A549 (cell line): ENCODE results near the gene PARP1. TPM values are rescaled to one million over a fixed set of nuclear protein-coding genes. Genes with fewer than 3 reads are reported as not detected.

Experiments
- ATAC-seq, 2 experiments: fragments of 200-7000 bp in 1 of 2; fragments of >200 bp in 1 of 2; cut with Nextera tagmentation in 1 of 2; cut with Tn5 transposase in 1 of 2; 3 replicates each; pipeline versions ENCODE4 v1.8.0 to v1.9.1; 2018 to 2020; ENCODE audit warnings: mild to moderate bottlenecking in 1 of 2, moderate library complexity in 1 of 2
- CTCF ChIA-PET: fragments of 300-600 bp; sonication (Branson Sonifier 250); formaldehyde crosslinking; extraction: SDS; loops from one replicate; lab custom pipeline; 2021; ENCODE audit warnings: antibody characterized with exemption, inconsistent platforms; lab: Yijun Ruan, JAX
- POLR2A ChIA-PET: fragments of 350-600 bp; formaldehyde crosslinking; extraction: SDS; loops from one replicate; lab custom pipeline; 2021; ENCODE audit warnings: antibody characterized with exemption, inconsistent platforms; lab: Yijun Ruan, JAX
- DNase-seq, 2 experiments: peaks; one replicate each; pipeline versions ENCODE4 v3.0.0 to v3.0.0-alpha.2; 2011 to 2016; ENCODE audit warnings: low read depth in 1 of 2, low spot score in 1 of 2
- FAIRE-seq: peaks from 2 replicates; lab custom pipeline; 2011; peaks lifted over from hg19 to GRCh38; lab: Jason Lieb, UNC
- H3K27ac ChIP-seq, 2 experiments: fragments of >200 bp; sonication (Bioruptor Twin); formaldehyde crosslinking; 3 replicates each; pipeline ENCODE4 v1.5.1; 2016 to 2017
- H3K4me1 ChIP-seq: fragments of >200 bp; sonication (Bioruptor Twin); formaldehyde crosslinking; 3 replicates; pipeline ENCODE4 v1.6.1; 2016
- H3K4me2 ChIP-seq: fragments of >200 bp; sonication (Bioruptor Twin); formaldehyde crosslinking; 3 replicates; pipeline ENCODE4 v1.6.1; 2016
- H3K4me3 ChIP-seq: fragments of >200 bp; sonication (Bioruptor Twin); formaldehyde crosslinking; 3 replicates; pipeline ENCODE4 v1.5.1; 2016
- H3K9me3 ChIP-seq: fragments of >200 bp; sonication (Bioruptor Twin); formaldehyde crosslinking; 3 replicates; pipeline ENCODE4 v1.6.1; 2016
- BCL3 ChIP-seq: fragments of >200 bp; sonication (Bioruptor Twin); formaldehyde crosslinking; IDR thresholded peaks from 3 replicates; pipeline ENCODE4 v1.6.1; 2016
- BHLHE40 ChIP-seq: IDR thresholded peaks from 2 replicates; pipeline ENCODE4 v1.6.1; 2012; ENCODE audit warnings: low read depth, low read length, inconsistent platforms
- CHD4 ChIP-seq: fragments of 200-600 bp; sonication (generic); IDR thresholded peaks from 2 replicates; pipeline ENCODE4 v1.6.1; 2016; ENCODE audit warnings: antibody characterized with exemption, mild to moderate bottlenecking, borderline replicate concordance
- CTCF ChIP-seq: fragments of >200 bp; sonication (Bioruptor Twin); formaldehyde crosslinking; IDR thresholded peaks from 3 replicates; pipeline ENCODE4 v1.5.1; 2016
- E2F6 ChIP-seq: IDR thresholded peaks from 2 replicates; pipeline ENCODE4 v1.6.1; 2012; ENCODE audit warnings: low read depth, borderline replicate concordance
- EHF ChIP-seq: fragments of 250-450 bp; sonication (Bioruptor Pico); IDR thresholded peaks from 2 replicates; pipeline ENCODE4 v1.5.0; 2020; ENCODE audit warnings: mild to moderate bottlenecking
- EHMT2 ChIP-seq: fragments of 200-600 bp; sonication (generic); IDR thresholded peaks from 2 replicates; pipeline ENCODE4 v1.6.1; 2016; ENCODE audit warnings: antibody characterized with exemption, low read depth, mild to moderate bottlenecking, moderate library complexity
- ELK1 ChIP-seq: fragments of 150-350 bp; IDR thresholded peaks from 2 replicates; pipeline ENCODE4 v1.6.1; 2014; ENCODE audit warnings: low read depth, mild to moderate bottlenecking, low read length
- ESRRA ChIP-seq: fragments of 150-350 bp; IDR thresholded peaks from 2 replicates; pipeline ENCODE4 v1.6.1; 2014; ENCODE audit warnings: mild to moderate bottlenecking, low read length, borderline replicate concordance
- FOSL2 ChIP-seq, 2 experiments: fragments of 450-650 bp in 1 of 2; fragments of >200 bp in 1 of 2; sonication (Bioruptor Twin) in 1 of 2; formaldehyde crosslinking; IDR thresholded peaks; 2 replicates each; pipeline versions ENCODE4 v1.5.0 to v1.6.1; 2016 to 2020; ENCODE audit warnings: mild to moderate bottlenecking in 1 of 2, moderate library complexity in 1 of 2
- HDAC2 ChIP-seq: fragments of 200-600 bp; sonication (generic); IDR thresholded peaks from 2 replicates; pipeline ENCODE4 v1.6.1; 2016
- HMGXB4 ChIP-seq: fragments of 250-450 bp; sonication (Bioruptor Pico); IDR thresholded peaks from 2 replicates; pipeline ENCODE4 v1.5.0; 2021; ENCODE audit warnings: mild to moderate bottlenecking, moderate library complexity, borderline replicate concordance
- HOXB5 ChIP-seq: fragments of 250-450 bp; sonication (Bioruptor Pico); IDR thresholded peaks from 2 replicates; pipeline ENCODE4 v1.5.0; 2020; ENCODE audit warnings: mild to moderate bottlenecking, moderate library complexity
- JUN ChIP-seq, 2 experiments: fragments of >200 bp; sonication (Bioruptor Twin); formaldehyde crosslinking; IDR thresholded peaks; 2 replicates in 1 of 2; 3 replicates in 1 of 2; pipeline ENCODE4 v1.6.1; 2016 to 2017
- MAFK ChIP-seq: fragments of 450-650 bp; IDR thresholded peaks from 2 replicates; pipeline ENCODE4 v1.6.1; 2014; ENCODE audit not compliant: partially characterized antibody
- MAX ChIP-seq: IDR thresholded peaks from 2 replicates; pipeline ENCODE4 v1.6.1; 2012
- MAZ ChIP-seq: fragments of 150-350 bp; IDR thresholded peaks from 2 replicates; pipeline ENCODE4 v1.6.1; 2014; ENCODE audit warnings: antibody characterized with exemption, low read depth, low read length, borderline replicate concordance
- MYC ChIP-seq: IDR thresholded peaks from 2 replicates; pipeline ENCODE4 v1.6.1; 2012; ENCODE audit warnings: mild to moderate bottlenecking, inconsistent platforms, low read length, improper control_type of control experiment, borderline replicate concordance
- NFE2L2 ChIP-seq: fragments of 150-350 bp; conservative IDR thresholded peaks from 2 replicates; pipeline ENCODE4 v1.6.1; 2014; ENCODE audit warnings: low read length
- NPAS2 ChIP-seq: fragments of 250-450 bp; sonication (Bioruptor Pico); IDR thresholded peaks from 2 replicates; pipeline ENCODE4 v1.8.0; 2022; ENCODE audit warnings: mild to moderate bottlenecking, moderate library complexity, borderline replicate concordance
- PHF8 ChIP-seq: fragments of 200-600 bp; sonication (generic); IDR thresholded peaks from 2 replicates; pipeline ENCODE4 v1.6.1; 2016; ENCODE audit warnings: low read depth, mild to moderate bottlenecking, antibody characterized with exemption, moderate library complexity, borderline replicate concordance
- POLR2A ChIP-seq: IDR thresholded peaks from 2 replicates; pipeline ENCODE4 v1.6.1; 2012; ENCODE audit warnings: mild to moderate bottlenecking, low read length
- POLR2AphosphoS2 ChIP-seq: conservative IDR thresholded peaks from 2 replicates; pipeline ENCODE4 v1.6.1; 2012; ENCODE audit warnings: low read length, improper control_type of control experiment, inconsistent platforms
- RAD21 ChIP-seq, 2 experiments: fragments of >200 bp in 1 of 2; sonication (Bioruptor Twin) in 1 of 2; formaldehyde crosslinking in 1 of 2; IDR thresholded peaks in 1 of 2; conservative IDR thresholded peaks in 1 of 2; 2 replicates in 1 of 2; 3 replicates in 1 of 2; pipeline ENCODE4 v1.6.1; 2012 to 2018; ENCODE audit warnings: inconsistent platforms in 1 of 2
- RARB ChIP-seq: fragments of 250-450 bp; sonication (Bioruptor Pico); IDR thresholded peaks from 2 replicates; pipeline ENCODE4 v1.8.0; 2021; ENCODE audit warnings: mild to moderate bottlenecking, moderate library complexity
- RFX5 ChIP-seq: fragments of 450-650 bp; IDR thresholded peaks from 2 replicates; pipeline ENCODE4 v1.7.1; 2014; ENCODE audit warnings: antibody characterized with exemption, mild to moderate bottlenecking, moderate library complexity
- SMC3 ChIP-seq: fragments of >200 bp; sonication (Bioruptor Twin); formaldehyde crosslinking; IDR thresholded peaks from 3 replicates; pipeline ENCODE4 v1.6.1; 2018; ENCODE audit warnings: inconsistent platforms
- SREBF2 ChIP-seq: fragments of 450-650 bp; IDR thresholded peaks from 2 replicates; pipeline ENCODE4 v1.6.1; 2014; ENCODE audit warnings: mild to moderate bottlenecking, moderate library complexity
- TP53 ChIP-seq: fragments of 250-450 bp; sonication (Bioruptor Pico); IDR thresholded peaks from 2 replicates; pipeline ENCODE4 v1.5.0; 2021; ENCODE audit warnings: mild to moderate bottlenecking, moderate library complexity
- ZC3H11A ChIP-seq: fragments of 450-650 bp; IDR thresholded peaks from 2 replicates; pipeline ENCODE4 v1.6.1; 2014; ENCODE audit warnings: antibody characterized with exemption, mild to moderate bottlenecking
- ZFP36 ChIP-seq: fragments of 450-650 bp; IDR thresholded peaks from 2 replicates; pipeline ENCODE4 v1.6.1; 2014; ENCODE audit warnings: borderline replicate concordance; ENCODE audit not compliant: partially characterized antibody
- WGBS: methylation state at CpG from one replicate; pipeline ENCODE4 v1.1.6; 2017; ENCODE audit errors: missing lambda C conversion rate; 5-methylcytosine and 5-hydroxymethylcytosine counted together
- polyA minus RNA-seq: library from RNA; depleted of rRNA, polyadenylated mRNA; stranded (reverse); fragments of >200 nt; gene quantifications from 2 replicates; pipeline ENCODE4 v1.2.3, GENCODE V29; 2011; rRNA and poly(A)+ RNA removed
- polyA plus RNA-seq, 4 experiments: library from polyadenylated mRNA; depleted of rRNA in 3 of 4; stranded (reverse); fragments of >200 nt; fragmentation: RNase III in 1 of 4; extraction: RNeasy Plus Mini Kit Qiagen cat#74134 plus additional on column Dnase treatment in 1 of 4; gene quantifications; 2 replicates in 3 of 4; 3 replicates in 1 of 4; pipeline ENCODE4 v1.2.3, GENCODE V29; 2011 to 2017

The PARP1 gene
- polyA plus RNA-seq (2011; rRNA removed), result 134 and 144 TPM in 2 replicates
- 211 and 219 TPM in 2 replicates for polyA plus RNA-seq (2012; cell fraction: cytosol; rRNA removed)
- polyA plus RNA-seq (2012; cell fraction: nucleus; rRNA removed), result 267 and 286 TPM in 2 replicates
- 117 to 125 TPM (median 118 TPM) in 3 replicates for polyA plus RNA-seq (2017; fragmentation: RNase III; extraction: RNeasy Plus Mini Kit Qiagen cat#74134 plus additional on column Dnase treatment)
- 111 and 131 TPM in 2 replicates for polyA minus RNA-seq

GRCh38 chr1:226407497-226408284 lies at the start of gene PARP1:
Gene PARP1 (minus strand): TSS chr1:226408093. CDS start chr1:226407929, 164 bp downstream.
- TF ChIP-seq HOXB5 (CRISPR knock-in tag) (0 out of 2 replicates have a peak, but pooled peaks have one; percentile 19), ELK1 (no peak), RAD21 (conservative IDR thresholded peaks at IDR 0.05 in 1 of 2, IDR thresholded peaks at IDR 0.05 in 1 of 2) (no peak), BHLHE40 (no peak), ZC3H11A (no peak), JUN (IDR thresholded peaks at IDR 0.05) (peak in 1 of 2 experiments; percentile 79; a peak in 2 of 5 replicates), PHF8 (peak; percentile 53; the same call in 1 of the 2 replicates), NFE2L2 (no peak), MAFK (peak; percentile 98), SMC3 (peak; percentile 20; the same call in 1 of the 3 replicates), MYC (peak; percentile 75; the same call in 1 of the 2 replicates), EHMT2 (no peak), HMGXB4 (CRISPR knock-in tag) (no peak), CHD4 (no peak), E2F6 (peak; percentile 64; the same call in 1 of the 2 replicates), HDAC2 (no peak), FOSL2 (IDR thresholded peaks at IDR 0.05) (no peak), FOSL2 (CRISPR knock-in tag; IDR thresholded peaks at IDR 0.05) (no peak), MAZ (0 out of 2 replicates have a peak, but pooled peaks have one; percentile 20), BCL3 (peak; percentile 42; the same call in 1 of the 3 replicates), RFX5 (no peak), NPAS2 (CRISPR knock-in tag) (no peak), ESRRA (no peak), RARB (CRISPR knock-in tag) (no peak), CTCF (peak; percentile 87), ZFP36 (no peak), MAX (peak; percentile 90), EHF (CRISPR knock-in tag) (no peak), TP53 (no peak), POLR2A (peak; percentile 83), POLR2AphosphoS2 (no peak), SREBF2 (no peak)
- DNase-seq, result peak; percentile 84 to 89
- CTCF ChIA-PET, result interaction anchor here (0.6 to 2.7 kb wide), 44 partner anchors 8 to 1278 kb away, joined by 3 to 33 read pairs (median 4); no protein-coding TSS in a partner anchor
- peak; percentile 84 to 89 for ATAC-seq
- POLR2A ChIA-PET, result interaction anchor here (0.5 to 1.2 kb wide), 7 partner anchors 10 to 1534 kb away, joined by 3 read pairs; partner anchors contain the start of gene LIN9
- no peaks in the 10 kb centered on the region for H3K9me3 ChIP-seq
- no peak for FAIRE-seq
- peak within 1 kb of the TSS; percentile 74 to 95 for H3K27ac ChIP-seq
- peak within 1 kb of the TSS; percentile 67 for H3K4me3 ChIP-seq
- H3K4me1 ChIP-seq, result peaks cover 31% of the 10 kb centered on the region
- 0% methylated on average over 24 of the region's 90 CpGs for WGBS
- peak within 1 kb of the TSS; percentile 95 for H3K4me2 ChIP-seq
